ENCODE data around the gene AGAP3.

DNA sequence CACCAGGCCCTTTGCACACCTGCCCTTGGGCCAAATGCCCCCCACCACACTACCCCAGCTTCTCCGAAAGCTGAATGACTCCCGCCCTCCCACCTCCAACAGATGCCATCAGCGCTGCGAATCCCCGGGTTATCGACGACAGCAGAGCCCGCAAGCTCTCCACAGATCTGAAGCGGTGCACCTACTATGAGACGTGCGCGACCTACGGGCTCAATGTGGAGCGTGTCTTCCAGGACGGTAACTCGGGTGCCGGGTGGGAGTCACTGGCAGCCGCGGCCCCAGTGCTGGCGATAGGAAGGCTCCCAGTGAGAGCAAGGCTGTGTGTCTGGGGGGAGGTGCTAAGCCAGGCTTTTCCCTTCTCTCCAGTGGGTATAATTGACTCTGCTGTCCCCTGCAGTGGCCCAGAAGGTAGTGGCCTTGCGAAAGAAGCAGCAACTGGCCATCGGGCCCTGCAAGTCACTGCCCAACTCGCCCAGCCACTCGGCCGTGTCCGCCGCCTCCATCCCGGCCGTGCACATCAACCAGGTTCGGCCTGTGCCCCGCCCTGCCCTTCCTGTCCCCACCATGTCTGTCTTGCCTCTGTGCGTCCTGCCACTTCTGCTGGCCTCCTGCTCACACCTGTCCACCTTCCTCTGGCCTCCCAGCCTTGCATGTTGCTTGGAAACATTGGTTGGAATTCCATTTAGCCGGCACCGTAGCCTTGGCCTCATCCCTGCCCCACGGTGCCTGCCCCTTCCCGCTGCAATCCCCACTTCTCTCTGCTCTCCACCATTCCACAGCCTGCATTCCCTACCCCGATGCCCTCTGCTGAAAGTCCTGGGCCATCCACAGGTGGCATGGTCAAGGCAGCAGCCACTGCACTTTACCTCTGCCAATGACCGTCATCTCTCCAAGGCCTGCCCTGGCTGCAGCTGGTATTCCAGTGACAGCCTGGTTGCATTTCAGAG is 32.1 kb downstream of the AGAP3 start:
- TF ChIP-seq SP1 (IDR thresholded peaks at IDR 0.05; ENCODE audit: low read depth) (no peak), ELF1 (IDR thresholded peaks at IDR 0.05; ENCODE audit: borderline replicate concordance, low read depth) (no peak), POLR2A (IDR thresholded peaks at IDR 0.05; ENCODE audit: borderline replicate concordance, extremely low read depth, insufficient read depth, insufficient read length) (no peak), FOSL1 (IDR thresholded peaks at IDR 0.05; ENCODE audit: low read depth) (no peak), ZBTB33 (IDR thresholded peaks at IDR 0.05; ENCODE audit: extremely low read depth, insufficient replicate concordance, low read length) (no peak), POLR2AphosphoS5 (IDR thresholded peaks at IDR 0.05; ENCODE audit: low read depth, low read length) (no peak), ATF3 (IDR thresholded peaks at IDR 0.05) (no peak), RAD21 (IDR thresholded peaks at IDR 0.05; ENCODE audit: low read depth) (no peak), EZH2 (IDR thresholded peaks at IDR 0.05) (no peak), YY1 (IDR thresholded peaks at IDR 0.05; ENCODE audit: extremely low read depth, insufficient replicate concordance, low read depth, low read length) (no peak), CEBPB (IDR thresholded peaks at IDR 0.05; ENCODE audit: low read depth) (no peak), ZFX (IDR thresholded peaks at IDR 0.05) (no peak)
- TF ChIP-seq, protein P1, sequence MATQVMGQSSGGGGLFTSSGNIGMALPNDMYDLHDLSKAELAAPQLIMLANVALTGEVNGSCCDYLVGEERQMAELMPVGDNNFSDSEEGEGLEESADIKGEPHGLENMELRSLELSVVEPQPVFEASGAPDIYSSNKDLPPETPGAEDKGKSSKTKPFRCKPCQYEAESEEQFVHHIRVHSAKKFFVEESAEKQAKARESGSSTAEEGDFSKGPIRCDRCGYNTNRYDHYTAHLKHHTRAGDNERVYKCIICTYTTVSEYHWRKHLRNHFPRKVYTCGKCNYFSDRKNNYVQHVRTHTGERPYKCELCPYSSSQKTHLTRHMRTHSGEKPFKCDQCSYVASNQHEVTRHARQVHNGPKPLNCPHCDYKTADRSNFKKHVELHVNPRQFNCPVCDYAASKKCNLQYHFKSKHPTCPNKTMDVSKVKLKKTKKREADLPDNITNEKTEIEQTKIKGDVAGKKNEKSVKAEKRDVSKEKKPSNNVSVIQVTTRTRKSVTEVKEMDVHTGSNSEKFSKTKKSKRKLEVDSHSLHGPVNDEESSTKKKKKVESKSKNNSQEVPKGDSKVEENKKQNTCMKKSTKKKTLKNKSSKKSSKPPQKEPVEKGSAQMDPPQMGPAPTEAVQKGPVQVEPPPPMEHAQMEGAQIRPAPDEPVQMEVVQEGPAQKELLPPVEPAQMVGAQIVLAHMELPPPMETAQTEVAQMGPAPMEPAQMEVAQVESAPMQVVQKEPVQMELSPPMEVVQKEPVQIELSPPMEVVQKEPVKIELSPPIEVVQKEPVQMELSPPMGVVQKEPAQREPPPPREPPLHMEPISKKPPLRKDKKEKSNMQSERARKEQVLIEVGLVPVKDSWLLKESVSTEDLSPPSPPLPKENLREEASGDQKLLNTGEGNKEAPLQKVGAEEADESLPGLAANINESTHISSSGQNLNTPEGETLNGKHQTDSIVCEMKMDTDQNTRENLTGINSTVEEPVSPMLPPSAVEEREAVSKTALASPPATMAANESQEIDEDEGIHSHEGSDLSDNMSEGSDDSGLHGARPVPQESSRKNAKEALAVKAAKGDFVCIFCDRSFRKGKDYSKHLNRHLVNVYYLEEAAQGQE (IDR thresholded peaks at IDR 0.05; ENCODE audit: low read depth), result no peak
- TF ChIP-seq, protein P2, sequence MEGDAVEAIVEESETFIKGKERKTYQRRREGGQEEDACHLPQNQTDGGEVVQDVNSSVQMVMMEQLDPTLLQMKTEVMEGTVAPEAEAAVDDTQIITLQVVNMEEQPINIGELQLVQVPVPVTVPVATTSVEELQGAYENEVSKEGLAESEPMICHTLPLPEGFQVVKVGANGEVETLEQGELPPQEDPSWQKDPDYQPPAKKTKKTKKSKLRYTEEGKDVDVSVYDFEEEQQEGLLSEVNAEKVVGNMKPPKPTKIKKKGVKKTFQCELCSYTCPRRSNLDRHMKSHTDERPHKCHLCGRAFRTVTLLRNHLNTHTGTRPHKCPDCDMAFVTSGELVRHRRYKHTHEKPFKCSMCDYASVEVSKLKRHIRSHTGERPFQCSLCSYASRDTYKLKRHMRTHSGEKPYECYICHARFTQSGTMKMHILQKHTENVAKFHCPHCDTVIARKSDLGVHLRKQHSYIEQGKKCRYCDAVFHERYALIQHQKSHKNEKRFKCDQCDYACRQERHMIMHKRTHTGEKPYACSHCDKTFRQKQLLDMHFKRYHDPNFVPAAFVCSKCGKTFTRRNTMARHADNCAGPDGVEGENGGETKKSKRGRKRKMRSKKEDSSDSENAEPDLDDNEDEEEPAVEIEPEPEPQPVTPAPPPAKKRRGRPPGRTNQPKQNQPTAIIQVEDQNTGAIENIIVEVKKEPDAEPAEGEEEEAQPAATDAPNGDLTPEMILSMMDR (IDR thresholded peaks at IDR 0.05 in 2 of 3, conservative IDR thresholded peaks at IDR 0.05 in 1 of 3; ENCODE audit: borderline replicate concordance in 1 of 3, insufficient read depth in 1 of 3, low read depth in 2 of 3, low read length in 2 of 3), result no peak
